AG10803 (cell line): ENCODE data around the gene TMEM121.

Source experiments
- DNase-seq: peaks from one replicate; pipeline ENCODE4 v3.0.0; 2010; ENCODE audit warnings: low read depth
- H3K4me3 ChIP-seq: 2 replicates; pipeline ENCODE4 v1.5.1; 2011; ENCODE audit warnings: mild to moderate bottlenecking, low read length, control low read depth
- CTCF ChIP-seq: conservative IDR thresholded peaks from 2 replicates; pipeline ENCODE4 v1.5.1; 2011; ENCODE audit warnings: mild to moderate bottlenecking, low read length, control low read depth, inconsistent platforms

The TMEM121 gene

GRCh38 chr14:105480199-105480746 is 46.1 kb upstream of the TMEM121 start:
- no peak for DNase-seq
- no peak overlapping the region for H3K4me3 ChIP-seq
- TF ChIP-seq CTCF = no peak

GRCh38 chr14:105480807-105481801 is 45.3 kb upstream of the TMEM121 start:
- DNase-seq = peak; percentile 87
- TF ChIP-seq CTCF = peak; percentile 90
- H3K4me3 ChIP-seq = peak overlapping the region; percentile 59

- peak; percentile 99 for DNase-seq
- H3K4me3 ChIP-seq = peak overlapping the region; percentile 59
- TF ChIP-seq CTCF = peak; percentile 23
Measured at GRCh38 chr14:105481886-105482457, 44.4 kb upstream of the TMEM121 start.

GRCh38 chr14:105482486-105483110 is 43.8 kb upstream of the TMEM121 start:
- DNase-seq = no peak
- no peak for TF ChIP-seq CTCF
- H3K4me3 ChIP-seq = no peak overlapping the region

- TF ChIP-seq CTCF = no peak
- no peak overlapping the region for H3K4me3 ChIP-seq
- no peak for DNase-seq
Measured at GRCh38 chr14:105483300-105484068, 42.9 kb upstream of the TMEM121 start.
